Keratinocyte (primary cell): Measurements from ENCODE around the gene FAM83C. TPM values are rescaled to one million over a fixed set of nuclear protein-coding genes. Genes with fewer than 3 reads are reported as not detected.

Source experiments
- DNase-seq: peaks from one replicate; pipeline ENCODE4 v3.0.0-alpha.2; 2011; ENCODE audit warnings: low read depth, missing footprints, low spot score
- FAIRE-seq: peaks from 2 replicates; lab custom pipeline; 2011; peaks lifted over from hg19 to GRCh38; lab: Jason Lieb, UNC
- H2AFZ ChIP-seq: 2 replicates; pipeline ENCODE4 v1.6.0; 2012; ENCODE audit warnings: low read length, control low read depth, inconsistent platforms; ENCODE audit not compliant: control insufficient read depth
- H3K27ac ChIP-seq: 2 replicates; pipeline ENCODE4 v1.5.1; 2011; ENCODE audit warnings: low read length; ENCODE audit not compliant: control insufficient read depth, insufficient read depth
- H3K27me3 ChIP-seq: 3 replicates; pipeline ENCODE4 v1.6.0; 2011; ENCODE audit warnings: low read length; ENCODE audit not compliant: control insufficient read depth, insufficient read depth; ENCODE audit errors: extremely low read depth
- H3K36me3 ChIP-seq, 2 experiments: 2 replicates in 1 of 2; 3 replicates in 1 of 2; pipeline ENCODE4 v1.5.1; 2011; ENCODE audit warnings: low read length in 2 of 2, mild to moderate bottlenecking in 1 of 2; ENCODE audit not compliant: control insufficient read depth in 2 of 2, insufficient read depth in 2 of 2; ENCODE audit errors: extremely low read depth in 1 of 2
- H3K4me1 ChIP-seq: 3 replicates; pipeline ENCODE4 v1.5.1; 2011; ENCODE audit warnings: low read length; ENCODE audit not compliant: control insufficient read depth, insufficient read depth; ENCODE audit errors: extremely low read depth
- H3K4me2 ChIP-seq: 3 replicates; pipeline ENCODE4 v1.6.0; 2011; ENCODE audit warnings: low read depth, low read length; ENCODE audit not compliant: control insufficient read depth, insufficient read depth; ENCODE audit errors: extremely low read depth
- H3K4me3 ChIP-seq, 3 experiments: fragments of 200-600 bp in 1 of 3; sonication (generic) in 1 of 3; 2 replicates in 2 of 3; 3 replicates in 1 of 3; pipeline ENCODE4 v1.5.1; 2011 to 2016; ENCODE audit warnings: low read length in 3 of 3, mild to moderate bottlenecking in 3 of 3, control low read depth in 2 of 3, inconsistent platforms in 1 of 3, low read depth in 1 of 3, mixed read lengths in 1 of 3, mixed run types in 1 of 3, moderate library complexity in 1 of 3; ENCODE audit not compliant: control insufficient read depth in 2 of 3, insufficient read depth in 2 of 3; ENCODE audit errors: extremely low read depth in 1 of 3
- H3K79me2 ChIP-seq: 2 replicates; pipeline ENCODE4 v1.6.0; 2012; ENCODE audit warnings: low read length; ENCODE audit not compliant: control insufficient read depth, insufficient read depth
- H3K9ac ChIP-seq: 3 replicates; pipeline ENCODE4 v1.6.0; 2011; ENCODE audit warnings: low read length; ENCODE audit not compliant: control insufficient read depth, insufficient read depth; ENCODE audit errors: extremely low read depth
- H3K9me1 ChIP-seq: 3 replicates; pipeline ENCODE4 v1.6.0; 2011; ENCODE audit warnings: low read length; ENCODE audit not compliant: control insufficient read depth, insufficient read depth; ENCODE audit errors: extremely low read depth
- H3K9me3 ChIP-seq: 2 replicates; pipeline ENCODE4 v1.5.1; 2012; ENCODE audit warnings: low read depth, low read length; ENCODE audit not compliant: control insufficient read depth
- H4K20me1 ChIP-seq: 3 replicates; pipeline ENCODE4 v1.6.0; 2011; ENCODE audit warnings: low read length; ENCODE audit not compliant: control insufficient read depth, insufficient read depth; ENCODE audit errors: extremely low read depth
- EZH2 ChIP-seq: IDR thresholded peaks from one replicate; pipeline ENCODE4 v1.6.1; 2012; ENCODE audit warnings: inconsistent platforms, mild to moderate bottlenecking, low read length, moderate library complexity
- dilution Hi-C: fragments of 300-500 bp; cut with MboI; formaldehyde crosslinking; loops from one replicate; pipeline ENCODE4 v1.7.0; 2020; ENCODE audit warnings: low sequenced_read_pairs; ENCODE audit not compliant: extremely low pct_ligation_motif_present
- polyA minus RNA-seq, 3 experiments: library from RNA; depleted of rRNA, polyadenylated mRNA; stranded (reverse); fragments of >200 nt; gene quantifications; 1 replicate in 1 of 3; 2 replicates in 1 of 3; 3 replicates in 1 of 3; pipeline ENCODE4 v1.2.3, GENCODE V29; 2011
- polyA plus RNA-seq, 5 experiments: library from polyadenylated mRNA; depleted of rRNA in 3 of 5; stranded (reverse) in 3 of 5; stranded (forward) in 1 of 5; unstranded in 1 of 5; fragments of >200 nt; gene quantifications; 1 replicate in 1 of 5; 2 replicates in 3 of 5; 3 replicates in 1 of 5; pipeline versions ENCODE4 v1.2.1 to v1.2.3, GENCODE V29; 2011 to 2012; ENCODE audit warnings: missing spikeins in 2 of 5, low read depth in 1 of 5, low replicate concordance in 1 of 5
- TF ChIP-seq, protein P1 (sequence below), 3 experiments: IDR thresholded peaks in 1 of 3; conservative IDR thresholded peaks in 1 of 3; optimal IDR thresholded peaks in 1 of 3; 2 replicates in 2 of 3; 3 replicates in 1 of 3; pipeline versions ENCODE3 to v1.5.1; 2011; ENCODE audit warnings: low read length in 3 of 3, mild to moderate bottlenecking in 3 of 3, moderate library complexity in 2 of 3, control low read depth in 1 of 3, inconsistent platforms in 1 of 3; ENCODE audit not compliant: insufficient read depth in 2 of 3; ENCODE audit errors: extremely low read depth in 1 of 3

The FAM83C gene
- polyA plus RNA-seq (12.4 to 23.0 TPM (median 12.6 TPM) in 3 replicates), polyA minus RNA-seq (12.4 to 19.8 TPM (median 19.5 TPM) in 3 replicates)
- 13.8 TPM for polyA plus RNA-seq (2011; ENCODE audit: low read depth)
- polyA plus RNA-seq (2011; cell fraction: cytosol; rRNA removed), result 16.3 and 27.7 TPM in 2 replicates
- polyA plus RNA-seq (2011; cell fraction: nucleus; rRNA removed), result 27.1 and 29.7 TPM in 2 replicates
- polyA plus RNA-seq (2012; ENCODE audit: low replicate concordance), result 18.4 and 33.5 TPM in 2 replicates
- 31.1 TPM for polyA minus RNA-seq (2011; cell fraction: cytosol; rRNA and poly(A)+ RNA removed)
- 17.6 and 20.9 TPM in 2 replicates for polyA minus RNA-seq (2011; cell fraction: nucleus; rRNA and poly(A)+ RNA removed)

GRCh38 chr20:35291654-35292503, at the start of gene FAM83C:
FAM83C (minus strand) TSS chr20:35292425; CDS start chr20:35292304, 121 bp downstream.
- DNase-seq (no peak), FAIRE-seq (no peak)
- Histone ChIP-seq H3K4me1 (peaks cover 27% of the 10 kb centered on the region), H3K79me2 (peaks cover 2% of the 10 kb centered on the region), H3K9me1 (no peaks in the 10 kb centered on the region), H3K27ac (peak within 1 kb of the TSS; percentile 34), H3K9ac (peak within 1 kb of the TSS; percentile 69), H3K9me3 (no peaks in the 10 kb centered on the region), H3K36me3 (no peaks in the 10 kb centered on the region), H3K4me3 (peak within 1 kb of the TSS in 2 of 3 experiments; percentile 12 to 28), H4K20me1 (no peaks in the 10 kb centered on the region), H2AFZ (peak within 1 kb of the TSS; percentile 91), H3K27me3 (no peaks in the 10 kb centered on the region), H3K4me2 (peak within 1 kb of the TSS; percentile 63)
- dilution Hi-C loops, result no loop called here
- TF ChIP-seq EZH2, result no peak
- TF ChIP-seq, protein P1, sequence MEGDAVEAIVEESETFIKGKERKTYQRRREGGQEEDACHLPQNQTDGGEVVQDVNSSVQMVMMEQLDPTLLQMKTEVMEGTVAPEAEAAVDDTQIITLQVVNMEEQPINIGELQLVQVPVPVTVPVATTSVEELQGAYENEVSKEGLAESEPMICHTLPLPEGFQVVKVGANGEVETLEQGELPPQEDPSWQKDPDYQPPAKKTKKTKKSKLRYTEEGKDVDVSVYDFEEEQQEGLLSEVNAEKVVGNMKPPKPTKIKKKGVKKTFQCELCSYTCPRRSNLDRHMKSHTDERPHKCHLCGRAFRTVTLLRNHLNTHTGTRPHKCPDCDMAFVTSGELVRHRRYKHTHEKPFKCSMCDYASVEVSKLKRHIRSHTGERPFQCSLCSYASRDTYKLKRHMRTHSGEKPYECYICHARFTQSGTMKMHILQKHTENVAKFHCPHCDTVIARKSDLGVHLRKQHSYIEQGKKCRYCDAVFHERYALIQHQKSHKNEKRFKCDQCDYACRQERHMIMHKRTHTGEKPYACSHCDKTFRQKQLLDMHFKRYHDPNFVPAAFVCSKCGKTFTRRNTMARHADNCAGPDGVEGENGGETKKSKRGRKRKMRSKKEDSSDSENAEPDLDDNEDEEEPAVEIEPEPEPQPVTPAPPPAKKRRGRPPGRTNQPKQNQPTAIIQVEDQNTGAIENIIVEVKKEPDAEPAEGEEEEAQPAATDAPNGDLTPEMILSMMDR (optimal IDR thresholded peaks at IDR 0.05 in 1 of 3, IDR thresholded peaks at IDR 0.05 in 1 of 3, conservative IDR thresholded peaks at IDR 0.05 in 1 of 3; ENCODE audit: extremely low read depth in 1 of 3, insufficient read depth in 2 of 3, low read length in 3 of 3), result no peak

- Histone ChIP-seq H3K4me2 (no peak overlapping the region), H3K9me1 (no peaks in the 10 kb centered on the region), H3K36me3 (peaks cover 2 to 12% of the 10 kb centered on the region in 2 experiments), H3K4me1 (peaks cover 30% of the 10 kb centered on the region), H2AFZ (no peak overlapping the region), H3K79me2 (no peaks in the 10 kb centered on the region), H4K20me1 (no peaks in the 10 kb centered on the region), H3K27me3 (no peaks in the 10 kb centered on the region), H3K4me3 (no peak overlapping the region), H3K27ac (peak overlapping the region; percentile 19), H3K9me3 (no peaks in the 10 kb centered on the region), H3K9ac (no peak overlapping the region)
- dilution Hi-C loops, result no loop called here
- FAIRE-seq (no peak), DNase-seq (no peak)
- TF ChIP-seq, protein P1 (optimal IDR thresholded peaks at IDR 0.05 in 1 of 3, IDR thresholded peaks at IDR 0.05 in 1 of 3, conservative IDR thresholded peaks at IDR 0.05 in 1 of 3; ENCODE audit: extremely low read depth in 1 of 3, insufficient read depth in 2 of 3, low read length in 3 of 3), result no peak
Measured at GRCh38 chr20:35341366-35342028, 49.3 kb upstream of the FAM83C start.
